ENCODE results near the gene TSPAN11.
"Not testable (repeated sequence)": the region's sequence is repeated elsewhere in the genome, so short reads cannot be mapped to it uniquely, and the experiment has no call there.

TSPAN11 gene

DNA sequence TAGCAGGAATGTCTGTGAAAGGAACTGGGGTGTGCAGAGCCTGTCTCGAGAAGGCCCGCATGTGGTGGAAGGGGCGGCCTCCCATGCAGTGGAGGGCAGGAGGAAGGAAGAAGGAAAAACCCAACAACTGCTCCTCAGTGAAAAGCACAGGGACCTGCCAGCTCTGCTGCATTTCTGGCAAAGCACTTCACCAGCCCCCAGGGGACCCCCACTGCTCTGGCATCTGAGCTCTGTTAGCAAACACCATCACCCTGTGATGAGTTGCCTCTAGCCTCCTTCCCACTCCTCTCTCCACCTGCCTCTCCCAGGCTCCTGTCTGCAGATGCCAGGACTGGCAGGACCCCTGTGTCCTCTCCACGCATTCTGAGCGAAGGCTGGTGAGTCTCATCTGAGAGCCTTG is 78.1 kb downstream of the TSPAN11 start:
- no peak for DNase-seq

DNA sequence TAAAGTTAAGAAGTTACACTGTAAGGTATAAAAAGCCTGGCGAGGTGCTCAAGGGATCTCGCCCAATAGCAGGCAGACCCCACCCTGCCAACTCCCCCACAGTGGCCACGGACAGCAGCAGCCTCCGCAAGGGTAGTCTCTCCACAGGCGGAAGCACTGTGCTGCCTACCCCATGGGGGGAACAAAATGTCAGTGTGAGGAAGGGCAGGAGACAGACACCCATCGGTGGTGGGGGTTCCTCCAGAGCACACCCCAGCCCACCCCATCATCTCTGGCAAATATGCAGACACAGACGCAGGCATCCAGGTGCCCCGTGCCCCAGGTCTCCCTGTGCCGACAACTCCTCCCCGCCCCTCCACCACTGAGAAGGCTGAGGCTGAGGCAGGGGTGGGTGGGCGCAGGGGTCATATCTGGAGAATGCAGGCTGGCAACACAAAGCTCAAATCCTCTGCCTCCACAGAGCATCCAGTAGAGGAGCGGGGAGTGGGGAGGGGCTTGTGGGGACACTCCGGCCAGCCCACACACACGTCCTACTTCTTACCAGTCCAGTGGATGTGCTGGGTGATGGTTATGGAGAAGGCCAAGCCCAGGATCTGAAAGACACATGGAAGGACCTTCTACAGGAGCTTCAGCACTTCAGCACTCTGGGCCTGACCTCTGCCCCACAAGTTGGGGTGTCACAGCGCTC is 78.9 kb downstream of the TSPAN11 start:
- DNase-seq: no peak

DNA sequence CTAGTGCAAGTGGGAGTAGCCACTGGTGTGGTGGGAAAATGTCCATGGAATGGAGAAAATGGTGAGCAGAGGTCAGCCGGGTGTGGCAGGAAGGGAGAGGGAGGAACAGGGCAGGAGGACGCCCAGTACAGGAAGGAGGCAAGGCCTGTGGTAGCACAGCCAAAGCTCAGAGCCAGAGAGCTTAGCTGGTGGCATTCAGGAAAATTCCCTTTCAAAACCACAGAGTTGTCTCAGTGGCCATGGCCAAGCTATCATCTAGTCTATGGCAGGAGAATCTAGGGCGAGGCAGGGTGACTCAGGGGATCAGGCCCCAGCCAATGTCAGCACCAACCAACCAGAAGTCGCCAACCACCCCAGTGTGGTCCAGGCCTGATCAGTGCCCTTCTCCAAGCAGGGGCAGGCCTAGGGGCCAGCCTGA is 79.4 kb downstream of the TSPAN11 start:
- DNase-seq: no peak

DNA sequence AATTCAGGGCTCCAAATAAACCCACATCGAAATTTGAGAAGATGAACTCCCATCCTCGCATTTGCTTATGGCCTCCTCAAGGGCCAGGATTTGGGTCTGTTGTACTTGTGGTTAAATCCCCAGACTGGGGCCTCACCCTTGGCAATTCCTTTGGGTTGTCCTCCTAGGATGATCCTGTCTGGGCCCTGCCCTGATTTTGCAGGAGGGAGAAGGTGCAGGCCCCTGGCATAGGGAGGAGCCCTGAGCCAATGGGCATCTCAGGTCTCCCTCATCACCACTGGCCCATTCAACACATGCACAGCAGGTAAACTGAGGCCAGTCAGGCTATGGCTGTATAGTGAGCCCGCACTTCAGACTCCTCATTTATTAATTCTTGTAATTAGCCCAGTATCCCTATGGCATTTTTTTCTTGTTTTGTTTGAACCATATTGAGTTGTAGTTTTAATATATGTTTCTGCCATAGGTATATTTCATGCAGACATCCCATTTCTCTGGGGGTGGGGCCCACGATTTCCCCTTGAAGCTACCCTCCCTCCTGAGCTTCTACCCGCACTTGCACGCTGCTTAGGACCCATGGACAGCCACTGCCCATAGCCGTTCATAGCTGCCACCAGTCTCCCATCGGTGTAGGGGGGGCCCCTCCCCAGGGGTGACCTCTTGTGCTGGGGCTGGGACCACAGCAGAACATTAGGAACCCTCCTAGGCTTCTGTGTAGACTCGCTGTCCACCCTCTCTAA is 80.0 kb downstream of the TSPAN11 start:
- DNase-seq: no peak

DNA sequence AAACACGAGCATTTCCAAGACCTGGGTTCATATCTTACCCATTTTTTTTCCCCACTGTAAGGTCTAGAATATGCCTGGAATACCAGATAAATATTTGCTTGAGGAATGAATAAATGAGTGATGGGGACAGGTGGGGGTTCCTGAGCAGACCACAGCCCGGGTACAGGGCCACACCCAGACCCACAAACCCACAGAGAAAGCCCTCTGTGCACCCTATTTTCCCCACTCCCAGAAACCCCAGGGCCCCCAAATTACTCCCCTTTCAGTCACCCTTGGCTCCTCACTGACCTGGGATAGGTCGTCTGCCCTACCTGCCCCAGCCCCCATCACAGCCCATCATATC is 80.6 kb downstream of the TSPAN11 start:
- no peak for DNase-seq

DNA sequence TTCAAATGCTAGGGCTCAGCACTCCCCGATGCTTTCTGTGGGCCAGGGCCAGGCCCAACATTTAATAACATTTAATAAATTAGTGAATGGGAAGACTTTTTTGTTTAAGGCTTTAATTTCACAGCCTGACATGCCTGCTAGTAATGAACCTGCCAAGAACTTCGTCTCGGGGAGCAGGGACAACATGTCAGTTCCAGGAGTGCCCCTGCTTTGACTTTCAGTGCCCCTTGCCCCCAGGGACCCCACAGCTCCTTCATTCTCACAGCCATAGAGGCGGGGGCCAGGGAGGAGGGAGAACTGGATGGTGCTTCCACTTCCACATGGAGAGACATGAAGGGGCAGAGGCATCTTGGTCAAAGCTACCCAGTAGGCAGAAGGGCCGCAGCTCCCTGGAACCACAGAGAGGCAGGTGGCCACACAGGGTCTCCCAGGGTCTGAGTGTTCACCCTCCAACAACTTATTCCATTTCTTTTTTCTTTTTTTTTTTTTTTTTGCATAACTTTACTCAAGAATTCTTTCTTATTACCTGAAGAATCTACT is 81.2 kb downstream of the TSPAN11 start:
- no peak for DNase-seq

DNA sequence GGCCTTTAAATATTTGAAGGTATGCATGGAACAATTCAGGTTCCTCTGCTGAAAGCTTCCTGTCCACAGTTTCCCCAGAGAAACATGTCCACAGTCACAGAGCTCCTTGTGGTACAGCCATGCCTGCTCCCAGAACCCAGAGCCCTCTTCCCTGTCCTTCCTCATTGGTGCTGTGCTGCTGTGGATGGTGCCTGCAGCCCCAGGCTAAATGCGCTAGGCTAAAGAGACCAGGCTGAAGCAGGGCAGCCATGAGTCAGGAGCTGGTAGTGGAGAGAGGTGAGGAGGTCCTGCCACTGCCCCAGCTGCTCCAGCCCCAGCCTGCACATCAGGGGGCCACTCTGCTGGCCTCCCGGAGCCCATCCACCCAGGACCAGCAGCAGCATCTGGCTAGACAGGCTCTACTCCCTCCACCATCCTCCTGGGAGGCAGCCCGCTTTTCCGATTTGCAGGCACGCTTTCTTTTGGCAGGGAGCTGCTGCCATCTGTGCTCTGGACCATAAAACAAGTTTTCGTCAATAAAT is 81.8 kb downstream of the TSPAN11 start:
- no peak for DNase-seq

DNA sequence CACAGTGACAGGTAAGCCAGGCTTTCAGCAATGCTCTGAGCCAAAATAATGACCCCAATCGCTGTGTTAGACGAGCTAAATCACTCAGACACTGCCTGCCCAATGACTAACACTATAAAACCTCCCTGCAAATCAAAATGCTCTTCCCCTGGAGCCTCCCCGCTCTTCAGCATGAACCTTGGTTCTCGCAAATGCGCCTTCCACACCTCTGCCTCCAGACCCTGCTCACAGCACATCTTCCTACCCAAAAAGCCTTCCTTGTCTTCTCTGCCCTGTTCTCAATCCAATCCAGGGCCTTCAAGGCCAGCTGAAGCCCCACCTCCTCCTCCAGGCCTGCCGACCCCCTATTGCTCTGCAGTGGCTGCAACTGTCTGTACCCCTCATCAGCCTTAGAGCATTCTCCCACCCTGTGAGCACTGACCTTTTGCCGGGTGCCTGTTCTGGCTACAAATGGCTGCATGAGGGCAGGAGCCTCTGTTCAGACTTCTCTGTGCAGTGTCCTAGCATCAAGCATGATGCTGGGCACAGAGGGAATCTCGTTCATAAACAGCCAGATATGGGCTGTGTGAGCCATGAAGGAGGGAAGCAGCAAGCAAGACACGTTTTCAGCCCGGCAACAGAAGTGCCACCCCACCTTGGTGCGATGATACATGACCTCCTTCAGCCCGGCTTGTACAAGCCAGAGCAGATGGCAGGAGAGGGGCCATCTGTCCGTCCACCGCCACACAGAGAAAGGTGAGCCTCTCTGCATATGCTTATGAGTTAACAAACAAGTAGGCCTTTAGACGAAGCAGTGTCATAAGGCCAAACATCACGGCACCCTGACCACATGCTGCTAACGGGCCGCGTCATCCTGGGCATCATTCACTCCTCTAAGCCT is 82.7 kb downstream of the TSPAN11 start:
- DNase-seq: no peak

DNA sequence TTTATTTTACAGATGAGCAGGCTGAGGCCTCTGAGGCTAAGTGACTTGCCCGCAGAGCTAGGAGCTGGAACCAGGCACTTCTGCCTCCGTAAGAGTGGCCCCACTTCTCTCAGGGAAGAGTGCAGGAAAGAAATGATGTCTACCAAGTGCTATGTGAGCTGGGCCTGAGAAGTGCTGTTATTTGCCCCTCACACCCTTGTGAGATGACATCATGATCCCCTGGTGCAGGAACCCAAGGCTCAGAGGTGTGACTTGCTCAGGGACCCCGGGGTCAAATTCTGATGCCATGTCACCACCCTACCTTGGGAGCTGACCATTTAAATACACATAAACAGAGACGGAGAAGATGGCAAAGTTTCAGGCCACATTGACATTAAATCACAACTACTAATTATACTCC is 83.4 kb downstream of the TSPAN11 start:
- DNase-seq: no peak

DNA sequence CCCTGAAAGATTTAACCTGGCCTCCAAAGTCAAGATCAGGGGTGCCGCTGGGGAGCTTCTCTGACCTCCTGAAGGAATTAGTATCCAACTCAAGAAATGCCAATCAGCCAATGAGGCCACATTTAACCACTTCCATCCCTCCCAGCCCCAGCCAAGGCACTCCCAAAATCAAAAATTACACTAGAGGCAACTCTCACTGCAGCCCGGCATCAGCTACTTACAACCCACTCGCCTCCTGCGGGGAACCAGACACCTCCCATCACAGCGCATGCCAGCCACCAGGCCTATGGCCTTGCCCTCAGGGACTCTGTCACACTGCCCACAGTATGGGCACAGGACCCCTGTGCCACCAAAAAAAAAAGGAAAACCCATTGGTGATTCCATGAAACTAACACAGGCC is 84.8 kb downstream of the TSPAN11 start:
- DNase-seq: no peak

DNA sequence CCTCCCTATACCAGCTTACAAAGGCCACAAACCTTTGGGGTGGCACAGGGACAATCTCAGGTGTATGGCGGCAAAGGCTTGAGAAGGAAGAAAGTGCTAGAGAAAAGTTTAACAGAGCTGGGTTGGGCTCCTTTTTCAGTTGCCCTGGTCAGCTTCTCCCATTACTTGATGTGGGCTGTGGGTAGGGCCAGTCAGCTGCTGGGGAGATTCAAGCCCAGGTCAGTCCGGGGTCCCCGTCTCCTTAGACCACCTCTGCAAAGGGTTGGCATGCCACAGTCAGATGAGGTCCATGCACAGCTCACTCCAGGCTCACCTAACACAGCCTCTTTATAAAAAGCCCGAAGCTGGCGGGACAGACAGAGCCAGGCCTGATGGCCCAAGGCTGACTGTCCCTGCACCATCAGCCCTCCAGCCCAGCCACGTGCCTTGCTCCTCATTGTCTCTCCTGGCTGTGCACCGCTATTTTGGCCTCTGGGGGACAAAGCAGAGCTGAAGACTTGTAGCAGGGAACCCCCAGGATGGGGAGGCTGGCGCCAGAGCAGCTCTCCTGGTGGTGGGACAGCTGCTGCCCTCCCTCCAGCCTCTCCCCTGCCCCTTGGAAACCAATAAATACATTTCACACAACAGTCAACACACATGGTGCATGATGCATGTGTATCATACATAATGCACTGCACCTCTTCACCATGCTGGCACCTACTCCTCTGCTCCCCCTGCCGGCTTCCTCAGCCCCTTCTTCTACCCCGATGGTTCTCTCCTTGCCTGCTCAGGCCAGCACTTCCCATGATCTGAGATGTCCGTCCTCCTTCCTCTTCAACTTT is 85.4 kb downstream of the TSPAN11 start:
- DNase-seq: no peak

DNA sequence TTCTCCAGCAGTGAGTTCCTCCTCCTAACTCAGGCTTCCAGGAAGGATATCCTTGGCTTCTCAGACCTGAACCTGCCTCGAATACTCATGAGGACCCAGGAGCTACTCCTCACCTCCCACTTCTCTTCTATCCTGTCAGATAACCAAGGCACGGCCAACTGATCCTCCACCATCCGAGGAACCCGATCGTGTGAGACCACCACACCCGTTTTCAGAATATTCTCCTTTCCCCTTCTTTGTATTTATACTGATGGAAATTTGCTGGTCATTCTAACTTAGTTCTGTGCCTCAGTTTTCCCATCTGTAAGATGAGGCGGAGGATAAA is 86.0 kb downstream of the TSPAN11 start:
- not testable (repeated sequence) for DNase-seq

DNA sequence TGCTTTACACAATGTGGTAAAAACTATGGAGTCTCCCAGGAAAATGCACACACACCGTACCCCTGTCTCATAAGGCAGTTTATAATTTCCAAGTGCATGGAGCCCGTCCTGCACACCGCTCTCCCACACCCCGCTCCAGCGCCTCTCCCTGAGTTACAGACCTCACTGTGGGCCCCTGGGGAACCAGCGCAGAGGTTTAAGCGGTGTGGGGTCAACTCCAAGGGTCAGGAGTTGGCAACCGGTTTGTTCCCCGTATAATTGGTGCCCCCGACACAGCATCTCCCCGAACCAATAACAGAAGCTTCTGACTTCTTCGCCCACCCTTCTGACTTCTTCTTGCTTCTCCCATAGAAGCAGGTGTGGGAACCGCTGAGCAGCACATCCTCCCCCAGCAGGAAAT is 88.7 kb downstream of the TSPAN11 start:
- DNase-seq: no peak

DNA sequence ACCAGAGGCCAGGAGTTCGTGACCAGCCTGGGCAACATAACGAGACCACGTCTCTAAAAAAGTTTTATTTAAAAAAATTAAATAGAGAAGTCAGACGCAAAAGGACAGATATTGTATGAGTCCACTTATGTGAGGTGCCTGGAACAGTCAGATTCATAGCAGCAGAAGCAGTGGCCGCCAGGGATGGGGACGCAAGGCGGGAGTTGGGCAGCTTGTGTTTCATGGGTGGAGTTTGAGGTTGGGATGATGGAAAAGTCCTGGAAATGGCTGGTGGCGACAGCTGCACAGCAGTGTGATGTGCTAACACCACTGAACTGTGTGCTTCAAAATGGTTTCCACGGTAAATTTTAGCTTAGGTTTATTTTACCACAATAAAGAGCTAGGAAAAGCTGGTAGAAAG is 89.5 kb downstream of the TSPAN11 start:
- DNase-seq: no peak

DNA sequence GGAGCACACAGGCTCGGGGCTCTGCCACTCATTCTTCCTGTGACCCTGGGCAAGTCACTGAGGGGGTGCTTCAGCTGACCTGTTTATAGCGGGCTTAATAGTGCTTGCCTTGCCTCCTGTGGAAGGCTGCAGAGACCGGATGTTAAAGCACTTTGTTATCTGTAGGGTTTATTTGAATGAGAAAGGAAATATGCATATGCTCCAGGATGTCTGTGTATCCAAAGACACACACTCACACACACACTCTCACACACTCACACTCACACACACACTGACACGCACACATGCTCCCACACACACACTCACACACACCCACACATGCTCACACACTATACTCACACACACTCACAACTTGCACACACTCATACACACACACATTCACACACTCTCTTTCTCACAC is 91.0 kb downstream of the TSPAN11 start:
- no peak for DNase-seq

DNA sequence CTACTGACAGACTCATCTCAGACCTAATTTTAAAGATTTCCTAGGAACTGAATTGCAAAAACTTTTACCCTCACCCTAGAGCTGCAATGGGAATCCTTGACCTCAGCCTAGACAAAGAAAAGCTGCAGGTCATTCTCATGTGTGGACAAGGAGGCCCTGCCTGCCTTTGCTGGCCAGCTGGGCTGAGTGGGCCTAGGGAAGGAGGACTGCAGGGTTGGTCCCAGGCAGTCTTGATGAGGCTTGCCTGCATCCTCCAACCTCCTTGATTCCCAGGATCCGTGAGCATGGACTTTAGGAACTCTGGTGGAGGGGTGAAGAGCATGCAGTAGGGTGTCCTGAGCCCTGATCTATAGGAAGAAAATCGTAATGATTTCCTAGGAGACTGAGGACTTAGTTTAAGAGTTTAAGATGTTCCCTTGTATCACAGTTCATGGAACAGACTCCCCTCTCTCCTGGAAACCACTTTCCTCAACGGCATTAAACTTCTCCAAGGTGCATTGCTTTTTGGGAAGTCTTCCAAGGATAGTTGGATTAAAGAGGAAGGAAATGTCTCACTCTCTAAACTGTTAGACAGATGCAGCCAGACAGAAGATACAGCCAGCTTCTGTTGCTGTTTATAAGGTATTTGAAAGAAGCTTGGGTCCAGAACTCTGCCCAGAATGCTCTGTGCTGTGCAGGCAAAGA is 91.7 kb downstream of the TSPAN11 start:
- DNase-seq: no peak

DNA sequence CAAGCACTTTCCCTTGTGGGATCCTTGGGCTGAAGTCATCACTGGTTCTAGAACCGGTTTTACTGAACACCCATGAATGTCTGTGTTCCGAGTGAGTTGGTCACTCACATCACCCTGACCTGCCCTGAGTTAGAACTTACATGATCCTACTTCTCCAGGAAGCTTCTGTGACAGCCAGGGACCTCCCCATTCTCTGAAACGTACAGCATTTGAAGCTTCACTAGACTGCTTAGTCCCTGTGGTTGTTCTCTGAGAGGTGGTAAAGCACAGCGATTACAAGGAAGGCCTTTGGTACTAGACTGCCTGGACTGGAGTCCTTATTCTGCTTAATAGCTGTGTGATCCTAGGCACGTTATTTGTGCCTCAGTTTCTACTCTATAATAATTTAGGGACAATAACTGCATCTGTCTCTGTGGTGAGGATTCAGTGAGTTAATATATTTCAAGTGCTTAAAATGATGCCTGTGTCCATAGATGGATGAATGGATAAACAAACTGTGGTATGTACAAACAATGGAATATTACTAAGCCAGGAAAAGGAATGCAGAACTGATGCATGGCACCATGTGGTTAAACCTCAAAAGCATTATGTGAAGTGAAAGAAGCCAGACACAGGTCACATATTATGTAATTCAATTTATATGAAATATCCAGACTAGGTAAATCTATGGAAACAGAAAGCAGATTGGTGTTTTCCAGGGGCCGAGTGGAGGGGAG is 92.4 kb downstream of the TSPAN11 start:
- no peak for DNase-seq

DNA sequence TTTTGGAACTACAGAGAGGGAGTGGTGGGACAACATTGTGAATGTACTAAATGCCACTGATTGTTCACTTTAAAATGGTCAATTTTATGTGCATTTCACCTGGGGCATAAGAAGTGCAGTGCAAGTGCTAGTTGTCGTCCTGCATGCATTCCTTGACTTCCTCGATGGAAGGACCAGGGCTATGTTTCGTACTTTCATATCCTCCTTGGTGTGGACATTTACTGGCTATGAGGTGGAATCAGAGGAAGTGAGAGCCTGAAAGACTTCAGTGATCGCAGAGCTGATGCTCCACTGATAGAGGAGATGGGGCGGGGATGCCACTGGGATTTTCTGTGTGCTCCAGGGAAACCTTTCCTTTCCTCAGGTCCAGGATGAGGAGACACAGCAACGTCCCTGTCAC is 93.0 kb downstream of the TSPAN11 start:
- no peak for DNase-seq

DNA sequence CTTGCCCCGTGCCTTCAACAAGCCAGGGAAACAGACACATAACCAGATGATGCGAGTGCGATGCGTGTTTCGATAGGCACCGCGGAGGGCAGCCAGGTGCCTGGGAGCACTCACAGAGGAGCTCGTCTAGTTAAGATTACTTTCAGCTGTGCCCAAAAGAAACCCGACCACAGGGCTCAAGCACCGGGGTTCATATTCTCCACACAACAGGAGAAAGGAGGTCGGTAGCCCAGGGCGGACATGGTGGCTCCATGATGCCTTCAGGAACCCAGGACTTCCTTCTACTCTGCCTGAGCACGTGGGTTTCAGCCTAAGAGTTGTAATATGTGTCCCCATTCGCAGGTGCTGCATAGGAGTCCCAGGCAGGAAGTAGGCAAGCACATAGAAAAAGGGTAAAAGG is 93.4 kb downstream of the TSPAN11 start:
- DNase-seq: no peak

DNA sequence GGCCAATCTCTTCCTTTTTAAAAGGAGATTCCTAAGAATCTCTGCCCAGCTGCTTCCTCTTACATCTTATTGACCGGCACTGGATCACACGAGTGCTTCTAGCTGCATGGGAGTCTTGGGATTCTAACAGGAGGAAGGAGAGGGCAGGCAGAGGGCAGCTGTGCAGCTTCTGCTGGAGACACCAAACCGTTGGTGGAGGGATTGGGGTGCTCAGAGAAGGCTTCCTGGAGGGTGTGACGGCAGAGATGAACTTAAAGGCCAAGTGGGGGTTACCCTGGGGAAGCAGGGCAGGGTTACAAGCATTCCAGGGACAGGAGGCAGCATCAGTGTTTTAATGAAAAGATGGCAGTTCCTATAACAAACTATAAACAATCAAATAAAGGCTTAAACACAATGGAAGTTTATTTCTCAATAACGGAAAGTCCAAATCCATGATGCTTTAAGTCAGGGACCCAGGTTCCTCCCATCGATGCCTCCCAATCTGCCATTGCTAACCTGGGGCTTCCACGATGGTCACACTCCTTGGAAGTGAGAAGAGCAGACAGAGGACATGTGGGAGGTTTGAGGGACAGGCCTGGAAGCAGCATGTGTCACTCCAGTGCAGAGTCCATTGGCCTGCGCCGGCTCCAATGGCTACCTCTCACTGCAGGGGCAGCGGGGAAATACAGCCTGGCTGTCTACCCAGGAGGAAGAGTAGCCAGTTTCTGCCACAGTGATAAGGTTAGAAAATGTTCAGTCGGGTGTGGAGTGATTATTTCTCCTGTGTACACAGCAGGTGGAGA is 94.0 kb downstream of the TSPAN11 start:
- DNase-seq: no peak

DNA sequence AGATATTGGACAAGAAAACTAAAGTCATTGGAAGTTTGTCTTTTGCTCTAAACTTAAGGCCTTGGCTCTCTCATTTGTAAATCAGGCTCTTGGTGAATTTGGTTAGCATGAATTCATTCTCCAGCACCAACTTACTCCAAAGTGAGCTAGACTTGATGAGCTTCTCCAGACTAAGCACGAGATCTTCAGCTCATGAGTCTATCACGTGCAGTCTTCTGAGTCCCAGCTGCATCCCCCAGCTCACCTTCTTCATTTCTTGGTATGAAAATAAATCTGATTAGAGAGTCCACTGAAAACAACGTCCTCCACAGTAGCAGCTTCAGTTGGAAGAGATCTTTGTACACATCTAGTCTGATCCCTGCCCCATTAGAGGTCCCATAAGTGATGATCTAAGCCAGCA is 94.6 kb downstream of the TSPAN11 start:
- no peak for DNase-seq
